ENCODE measurements around the gene AKT1. TPM values are rescaled to one million over a fixed set of nuclear protein-coding genes. Genes with fewer than 3 reads are reported as not detected.

Gene AKT1
- total and polyA plus RNA-seq, 2 of the 13 experiments (the other 11 are each of a cell fraction or from before 2014, with no cell fraction given): 96.2 to 116 TPM

DNA sequence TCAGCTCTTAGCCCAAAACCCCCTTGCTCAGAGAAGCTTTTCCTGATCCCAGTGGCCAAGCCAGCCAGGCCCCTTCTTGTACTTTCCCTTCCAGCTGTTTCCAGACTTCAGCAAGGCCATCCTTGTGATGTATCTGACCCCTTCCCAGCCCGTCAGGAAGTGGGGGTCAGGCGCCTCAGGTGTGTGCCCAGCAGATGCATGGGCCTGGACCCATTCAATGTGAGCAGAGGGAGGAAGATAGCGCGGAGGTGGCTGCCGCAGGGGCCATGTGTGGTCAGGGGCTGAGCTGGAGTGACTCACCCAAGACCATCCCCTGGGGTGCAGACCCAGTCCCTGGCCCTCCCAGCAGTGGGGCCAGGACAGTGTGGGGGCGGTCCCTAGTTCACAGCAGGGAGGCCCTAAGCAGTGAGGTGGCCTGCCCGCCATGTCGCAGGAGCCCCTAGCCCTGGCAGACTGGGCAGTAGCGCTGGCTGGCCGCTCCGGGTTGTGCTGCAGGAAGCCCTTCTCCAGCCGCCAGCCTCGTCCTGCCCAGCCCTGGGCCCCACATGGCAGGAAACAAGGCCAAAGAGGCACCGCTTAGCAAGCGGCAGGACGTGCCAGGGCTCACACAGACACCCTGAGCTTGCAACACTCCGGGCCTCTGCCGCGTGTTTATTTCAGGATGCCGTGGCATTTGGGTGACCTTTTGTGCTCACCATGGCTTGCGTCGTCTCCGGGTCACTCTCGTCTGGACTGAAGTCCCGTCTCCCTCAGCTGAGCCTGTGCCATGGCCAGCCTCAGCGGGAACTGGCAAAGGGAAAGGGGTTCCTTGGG, 59.5 kb downstream of the AKT1 start (continued):
- TF ChIP-seq, protein P1, sequence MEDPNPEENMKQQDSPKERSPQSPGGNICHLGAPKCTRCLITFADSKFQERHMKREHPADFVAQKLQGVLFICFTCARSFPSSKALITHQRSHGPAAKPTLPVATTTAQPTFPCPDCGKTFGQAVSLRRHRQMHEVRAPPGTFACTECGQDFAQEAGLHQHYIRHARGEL (CRISPR knock-in tag; IDR thresholded peaks at IDR 0.05): no peak
- TF ChIP-seq ZNF883 (CRISPR knock-in tag; IDR thresholded peaks at IDR 0.05; ENCODE audit: not compliant biosample characterization): peak; percentile 79
- TF ChIP-seq CHD4 (IDR thresholded peaks at IDR 0.05; ENCODE audit: borderline replicate concordance, low read length): peak; percentile 45; the same call in 1 of the 2 replicates
- TF ChIP-seq ZSCAN12 (CRISPR knock-in tag; IDR thresholded peaks at IDR 0.05): no peak
- peak; percentile 25 for TF ChIP-seq HNRNPLL (IDR thresholded peaks at IDR 0.05; ENCODE audit: low read depth, low read length, poor library complexity, severe bottlenecking)
- TF ChIP-seq, protein P2, sequence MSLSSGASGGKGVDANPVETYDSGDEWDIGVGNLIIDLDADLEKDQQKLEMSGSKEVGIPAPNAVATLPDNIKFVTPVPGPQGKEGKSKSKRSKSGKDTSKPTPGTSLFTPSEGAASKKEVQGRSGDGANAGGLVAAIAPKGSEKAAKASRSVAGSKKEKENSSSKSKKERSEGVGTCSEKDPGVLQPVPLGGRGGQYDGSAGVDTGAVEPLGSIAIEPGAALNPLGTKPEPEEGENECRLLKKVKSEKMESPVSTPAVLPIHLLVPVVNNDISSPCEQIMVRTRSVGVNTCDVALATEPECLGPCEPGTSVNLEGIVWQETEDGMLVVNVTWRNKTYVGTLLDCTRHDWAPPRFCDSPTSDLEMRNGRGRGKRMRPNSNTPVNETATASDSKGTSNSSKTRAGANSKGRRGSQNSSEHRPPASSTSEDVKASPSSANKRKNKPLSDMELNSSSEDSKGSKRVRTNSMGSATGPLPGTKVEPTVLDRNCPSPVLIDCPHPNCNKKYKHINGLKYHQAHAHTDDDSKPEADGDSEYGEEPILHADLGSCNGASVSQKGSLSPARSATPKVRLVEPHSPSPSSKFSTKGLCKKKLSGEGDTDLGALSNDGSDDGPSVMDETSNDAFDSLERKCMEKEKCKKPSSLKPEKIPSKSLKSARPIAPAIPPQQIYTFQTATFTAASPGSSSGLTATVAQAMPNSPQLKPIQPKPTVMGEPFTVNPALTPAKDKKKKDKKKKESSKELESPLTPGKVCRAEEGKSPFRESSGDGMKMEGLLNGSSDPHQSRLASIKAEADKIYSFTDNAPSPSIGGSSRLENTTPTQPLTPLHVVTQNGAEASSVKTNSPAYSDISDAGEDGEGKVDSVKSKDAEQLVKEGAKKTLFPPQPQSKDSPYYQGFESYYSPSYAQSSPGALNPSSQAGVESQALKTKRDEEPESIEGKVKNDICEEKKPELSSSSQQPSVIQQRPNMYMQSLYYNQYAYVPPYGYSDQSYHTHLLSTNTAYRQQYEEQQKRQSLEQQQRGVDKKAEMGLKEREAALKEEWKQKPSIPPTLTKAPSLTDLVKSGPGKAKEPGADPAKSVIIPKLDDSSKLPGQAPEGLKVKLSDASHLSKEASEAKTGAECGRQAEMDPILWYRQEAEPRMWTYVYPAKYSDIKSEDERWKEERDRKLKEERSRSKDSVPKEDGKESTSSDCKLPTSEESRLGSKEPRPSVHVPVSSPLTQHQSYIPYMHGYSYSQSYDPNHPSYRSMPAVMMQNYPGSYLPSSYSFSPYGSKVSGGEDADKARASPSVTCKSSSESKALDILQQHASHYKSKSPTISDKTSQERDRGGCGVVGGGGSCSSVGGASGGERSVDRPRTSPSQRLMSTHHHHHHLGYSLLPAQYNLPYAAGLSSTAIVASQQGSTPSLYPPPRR (CRISPR knock-in tag; IDR thresholded peaks at IDR 0.05; ENCODE audit: borderline replicate concordance): peak; percentile 93
- TF ChIP-seq, protein P3, sequence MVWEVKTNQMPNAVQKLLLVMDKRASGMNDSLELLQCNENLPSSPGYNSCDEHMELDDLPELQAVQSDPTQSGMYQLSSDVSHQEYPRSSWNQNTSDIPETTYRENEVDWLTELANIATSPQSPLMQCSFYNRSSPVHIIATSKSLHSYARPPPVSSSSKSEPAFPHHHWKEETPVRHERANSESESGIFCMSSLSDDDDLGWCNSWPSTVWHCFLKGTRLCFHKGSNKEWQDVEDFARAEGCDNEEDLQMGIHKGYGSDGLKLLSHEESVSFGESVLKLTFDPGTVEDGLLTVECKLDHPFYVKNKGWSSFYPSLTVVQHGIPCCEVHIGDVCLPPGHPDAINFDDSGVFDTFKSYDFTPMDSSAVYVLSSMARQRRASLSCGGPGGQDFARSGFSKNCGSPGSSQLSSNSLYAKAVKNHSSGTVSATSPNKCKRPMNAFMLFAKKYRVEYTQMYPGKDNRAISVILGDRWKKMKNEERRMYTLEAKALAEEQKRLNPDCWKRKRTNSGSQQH (CRISPR knock-in tag; IDR thresholded peaks at IDR 0.05; ENCODE audit: low read depth): no peak
- TF ChIP-seq ZNF331 (CRISPR knock-in tag; IDR thresholded peaks at IDR 0.05): peak; percentile 86
- TF ChIP-seq ETV5 (CRISPR knock-in tag; IDR thresholded peaks at IDR 0.05; ENCODE audit: borderline replicate concordance): peak; percentile 95
- TF ChIP-seq ZNF746 (CRISPR knock-in tag; IDR thresholded peaks at IDR 0.05): peak; percentile 27; the same call in 1 of the 2 replicates
- TF ChIP-seq ZKSCAN5 (CRISPR knock-in tag; IDR thresholded peaks at IDR 0.05): no peak
- no peak for TF ChIP-seq ARNT (IDR thresholded peaks at IDR 0.05)
- no peak for TF ChIP-seq ZNF367 (CRISPR knock-in tag; IDR thresholded peaks at IDR 0.05; ENCODE audit: borderline replicate concordance)
- TF ChIP-seq, protein P4, sequence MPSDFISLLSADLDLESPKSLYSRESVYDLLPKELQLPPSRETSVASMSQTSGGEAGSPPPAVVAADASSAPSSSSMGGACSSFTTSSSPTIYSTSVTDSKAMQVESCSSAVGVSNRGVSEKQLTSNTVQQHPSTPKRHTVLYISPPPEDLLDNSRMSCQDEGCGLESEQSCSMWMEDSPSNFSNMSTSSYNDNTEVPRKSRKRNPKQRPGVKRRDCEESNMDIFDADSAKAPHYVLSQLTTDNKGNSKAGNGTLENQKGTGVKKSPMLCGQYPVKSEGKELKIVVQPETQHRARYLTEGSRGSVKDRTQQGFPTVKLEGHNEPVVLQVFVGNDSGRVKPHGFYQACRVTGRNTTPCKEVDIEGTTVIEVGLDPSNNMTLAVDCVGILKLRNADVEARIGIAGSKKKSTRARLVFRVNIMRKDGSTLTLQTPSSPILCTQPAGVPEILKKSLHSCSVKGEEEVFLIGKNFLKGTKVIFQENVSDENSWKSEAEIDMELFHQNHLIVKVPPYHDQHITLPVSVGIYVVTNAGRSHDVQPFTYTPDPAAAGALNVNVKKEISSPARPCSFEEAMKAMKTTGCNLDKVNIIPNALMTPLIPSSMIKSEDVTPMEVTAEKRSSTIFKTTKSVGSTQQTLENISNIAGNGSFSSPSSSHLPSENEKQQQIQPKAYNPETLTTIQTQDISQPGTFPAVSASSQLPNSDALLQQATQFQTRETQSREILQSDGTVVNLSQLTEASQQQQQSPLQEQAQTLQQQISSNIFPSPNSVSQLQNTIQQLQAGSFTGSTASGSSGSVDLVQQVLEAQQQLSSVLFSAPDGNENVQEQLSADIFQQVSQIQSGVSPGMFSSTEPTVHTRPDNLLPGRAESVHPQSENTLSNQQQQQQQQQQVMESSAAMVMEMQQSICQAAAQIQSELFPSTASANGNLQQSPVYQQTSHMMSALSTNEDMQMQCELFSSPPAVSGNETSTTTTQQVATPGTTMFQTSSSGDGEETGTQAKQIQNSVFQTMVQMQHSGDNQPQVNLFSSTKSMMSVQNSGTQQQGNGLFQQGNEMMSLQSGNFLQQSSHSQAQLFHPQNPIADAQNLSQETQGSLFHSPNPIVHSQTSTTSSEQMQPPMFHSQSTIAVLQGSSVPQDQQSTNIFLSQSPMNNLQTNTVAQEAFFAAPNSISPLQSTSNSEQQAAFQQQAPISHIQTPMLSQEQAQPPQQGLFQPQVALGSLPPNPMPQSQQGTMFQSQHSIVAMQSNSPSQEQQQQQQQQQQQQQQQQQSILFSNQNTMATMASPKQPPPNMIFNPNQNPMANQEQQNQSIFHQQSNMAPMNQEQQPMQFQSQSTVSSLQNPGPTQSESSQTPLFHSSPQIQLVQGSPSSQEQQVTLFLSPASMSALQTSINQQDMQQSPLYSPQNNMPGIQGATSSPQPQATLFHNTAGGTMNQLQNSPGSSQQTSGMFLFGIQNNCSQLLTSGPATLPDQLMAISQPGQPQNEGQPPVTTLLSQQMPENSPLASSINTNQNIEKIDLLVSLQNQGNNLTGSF (CRISPR knock-in tag; IDR thresholded peaks at IDR 0.05): peak; percentile 62; the same call in 1 of the 2 replicates
- TF ChIP-seq NFATC3 (CRISPR knock-in tag; IDR thresholded peaks at IDR 0.05): no peak
- no peak for TF ChIP-seq SSRP1 (CRISPR knock-in tag; IDR thresholded peaks at IDR 0.05)
- TF ChIP-seq ZNF564 (CRISPR knock-in tag; IDR thresholded peaks at IDR 0.05): peak; percentile 92
